ENCODE measurements around the gene NPHS1. TPM values are rescaled to one million over a fixed set of nuclear protein-coding genes. Genes with fewer than 3 reads are reported as not detected.

NPHS1 gene
- total and polyA plus RNA-seq, 9 of the 15 experiments (the other 6 are each of a cell fraction or from before 2014, with no cell fraction given) = 0.01 to 0.28 (median 0.14) TPM; not detected in 5

DNA sequence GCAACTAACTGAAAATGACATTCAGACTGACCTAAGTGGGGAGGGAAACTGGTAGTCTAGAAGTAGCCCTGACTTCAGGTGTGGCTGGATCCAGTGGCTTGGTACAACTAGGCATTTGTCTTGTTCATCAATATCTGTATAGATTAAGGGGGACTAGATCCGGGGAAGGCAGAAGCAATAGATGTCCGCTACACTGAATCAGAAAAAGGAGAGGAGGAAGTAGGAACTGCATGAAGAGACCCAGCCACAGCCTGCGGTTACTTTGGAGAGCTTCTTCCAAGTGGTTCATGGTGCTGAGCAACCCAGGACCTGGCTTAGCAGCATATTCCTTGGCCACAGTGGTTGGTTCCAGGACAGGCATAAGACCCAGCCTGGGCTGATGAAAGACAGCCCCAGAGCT, 29.7 kb downstream of the NPHS1 start (continued):
- peak; percentile 53 for TF ChIP-seq L3MBTL2 (IDR thresholded peaks at IDR 0.05)
- no peak for TF ChIP-seq ETV5 (CRISPR knock-in tag; IDR thresholded peaks at IDR 0.05; ENCODE audit: low read depth)
- no peak for TF ChIP-seq ZC3H8 (IDR thresholded peaks at IDR 0.05)
- TF ChIP-seq ZNF384 (IDR thresholded peaks at IDR 0.05; ENCODE audit: low read depth, low read length) = peak; percentile 75
- TF ChIP-seq IFI16 (CRISPR knock-in tag; IDR thresholded peaks at IDR 0.05) = no peak
- no peak for TF ChIP-seq GATA2 (CRISPR knock-in tag; IDR thresholded peaks at IDR 0.05)
- TF ChIP-seq, protein P1, sequence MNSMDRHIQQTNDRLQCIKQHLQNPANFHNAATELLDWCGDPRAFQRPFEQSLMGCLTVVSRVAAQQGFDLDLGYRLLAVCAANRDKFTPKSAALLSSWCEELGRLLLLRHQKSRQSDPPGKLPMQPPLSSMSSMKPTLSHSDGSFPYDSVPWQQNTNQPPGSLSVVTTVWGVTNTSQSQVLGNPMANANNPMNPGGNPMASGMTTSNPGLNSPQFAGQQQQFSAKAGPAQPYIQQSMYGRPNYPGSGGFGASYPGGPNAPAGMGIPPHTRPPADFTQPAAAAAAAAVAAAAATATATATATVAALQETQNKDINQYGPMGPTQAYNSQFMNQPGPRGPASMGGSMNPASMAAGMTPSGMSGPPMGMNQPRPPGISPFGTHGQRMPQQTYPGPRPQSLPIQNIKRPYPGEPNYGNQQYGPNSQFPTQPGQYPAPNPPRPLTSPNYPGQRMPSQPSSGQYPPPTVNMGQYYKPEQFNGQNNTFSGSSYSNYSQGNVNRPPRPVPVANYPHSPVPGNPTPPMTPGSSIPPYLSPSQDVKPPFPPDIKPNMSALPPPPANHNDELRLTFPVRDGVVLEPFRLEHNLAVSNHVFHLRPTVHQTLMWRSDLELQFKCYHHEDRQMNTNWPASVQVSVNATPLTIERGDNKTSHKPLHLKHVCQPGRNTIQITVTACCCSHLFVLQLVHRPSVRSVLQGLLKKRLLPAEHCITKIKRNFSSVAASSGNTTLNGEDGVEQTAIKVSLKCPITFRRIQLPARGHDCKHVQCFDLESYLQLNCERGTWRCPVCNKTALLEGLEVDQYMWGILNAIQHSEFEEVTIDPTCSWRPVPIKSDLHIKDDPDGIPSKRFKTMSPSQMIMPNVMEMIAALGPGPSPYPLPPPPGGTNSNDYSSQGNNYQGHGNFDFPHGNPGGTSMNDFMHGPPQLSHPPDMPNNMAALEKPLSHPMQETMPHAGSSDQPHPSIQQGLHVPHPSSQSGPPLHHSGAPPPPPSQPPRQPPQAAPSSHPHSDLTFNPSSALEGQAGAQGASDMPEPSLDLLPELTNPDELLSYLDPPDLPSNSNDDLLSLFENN (IDR thresholded peaks at IDR 0.05; ENCODE audit: low read depth in 2 of 2, low read length in 2 of 2) = peak in 1 of 2 experiments; percentile 88; a peak in 2 of 4 replicates
- TF ChIP-seq RBM22 (IDR thresholded peaks at IDR 0.05; ENCODE audit: low read depth, low read length, poor library complexity, severe bottlenecking) = no peak
- TF ChIP-seq MLLT1 (IDR thresholded peaks at IDR 0.05) = peak in 1 of 2 experiments; percentile 99; a peak in 2 of 4 replicates
- TF ChIP-seq, protein P2, sequence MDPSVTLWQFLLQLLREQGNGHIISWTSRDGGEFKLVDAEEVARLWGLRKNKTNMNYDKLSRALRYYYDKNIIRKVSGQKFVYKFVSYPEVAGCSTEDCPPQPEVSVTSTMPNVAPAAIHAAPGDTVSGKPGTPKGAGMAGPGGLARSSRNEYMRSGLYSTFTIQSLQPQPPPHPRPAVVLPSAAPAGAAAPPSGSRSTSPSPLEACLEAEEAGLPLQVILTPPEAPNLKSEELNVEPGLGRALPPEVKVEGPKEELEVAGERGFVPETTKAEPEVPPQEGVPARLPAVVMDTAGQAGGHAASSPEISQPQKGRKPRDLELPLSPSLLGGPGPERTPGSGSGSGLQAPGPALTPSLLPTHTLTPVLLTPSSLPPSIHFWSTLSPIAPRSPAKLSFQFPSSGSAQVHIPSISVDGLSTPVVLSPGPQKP (CRISPR knock-in tag; IDR thresholded peaks at IDR 0.05) = no peak

Measured in K562 (cell line).